Cortex of kidney (tissue), 1 donor: ENCODE measurements around the gene CSRP1.
"Not testable (repeated sequence)": the region's sequence is repeated elsewhere in the genome, so short reads cannot be mapped to it uniquely, and the experiment has no call there.

Source experiments
- DNase-seq: peaks from one replicate; lab custom pipeline; 2025; lab: John Stamatoyannopoulos, UW

CSRP1 gene

DNA sequence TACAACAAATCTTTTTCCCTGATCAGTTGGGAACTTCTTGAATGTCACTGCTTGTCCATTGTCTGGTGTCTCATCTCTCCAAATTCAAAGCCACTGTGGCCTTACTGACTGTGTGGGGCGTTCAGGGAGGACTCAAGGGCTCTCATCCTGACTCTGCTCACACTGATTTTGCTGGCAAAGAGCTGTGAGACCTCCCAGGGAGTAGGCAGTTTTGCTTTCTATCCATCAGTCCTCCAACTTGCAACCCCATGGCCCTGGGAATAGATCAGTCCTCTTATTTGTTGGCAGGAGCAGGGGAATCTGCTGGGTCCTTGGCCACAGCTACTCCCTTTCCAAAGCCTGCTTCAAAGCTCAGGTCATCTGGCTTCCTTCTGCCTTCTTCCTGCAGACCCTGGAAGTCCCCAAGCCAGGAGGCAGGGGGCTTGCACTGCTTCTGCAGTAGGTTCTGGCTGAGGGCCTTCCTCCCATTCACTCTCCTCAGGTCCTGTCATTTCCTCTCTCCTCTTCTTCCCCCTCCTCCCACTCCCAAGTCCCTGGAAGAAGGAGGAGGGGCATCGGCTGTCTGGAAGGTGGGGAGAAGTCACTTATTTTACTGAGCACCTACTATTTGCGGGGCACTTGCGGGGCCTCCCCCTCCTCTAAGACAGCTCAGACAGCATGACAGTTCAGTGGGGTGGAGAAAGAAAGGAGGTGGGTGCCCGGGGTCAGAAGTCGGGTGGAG is 31.1 kb upstream of the CSRP1 start:
- no peak for DNase-seq

DNA sequence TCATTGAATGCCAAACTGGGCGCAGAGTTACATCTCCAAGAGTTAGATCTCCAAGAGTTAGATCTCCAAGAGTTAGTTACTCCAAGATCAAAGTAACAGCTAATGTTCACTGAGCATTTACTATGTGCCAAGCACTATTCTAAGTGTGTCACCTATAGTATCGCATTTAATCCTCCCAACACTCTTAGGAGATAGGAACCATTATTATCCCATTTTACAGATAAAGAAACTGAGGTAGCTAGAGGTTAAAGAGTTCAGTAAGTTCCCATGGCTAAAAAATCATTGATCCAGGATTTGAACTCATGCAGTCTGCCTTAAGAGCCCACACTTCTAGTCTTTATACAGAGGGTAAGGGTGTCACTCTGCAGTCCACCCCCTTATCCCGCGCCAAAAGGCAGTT is 30.5 kb upstream of the CSRP1 start:
- no peak for DNase-seq

DNA sequence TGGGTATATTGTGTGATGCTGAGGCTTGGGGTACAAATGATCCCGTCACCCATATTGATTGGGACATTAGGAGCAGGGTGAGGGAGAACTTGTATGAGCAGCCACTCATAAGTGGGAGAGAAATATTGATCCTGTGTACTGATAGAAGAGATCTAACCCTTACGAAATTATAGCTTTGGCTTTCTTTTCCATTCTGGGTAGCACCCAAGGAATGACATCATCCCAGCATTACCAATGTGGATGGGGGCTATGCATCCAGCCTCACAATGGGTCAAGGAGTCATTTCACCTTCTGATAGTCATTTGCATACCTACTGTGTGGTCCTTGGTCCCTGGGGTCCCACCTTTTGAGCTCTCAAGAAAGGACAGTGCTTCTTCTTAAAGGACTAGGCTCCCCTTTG is 30.1 kb upstream of the CSRP1 start:
- no peak for DNase-seq

- no peak for DNase-seq
Observed at GRCh38 chr1:201536558-201536957, 29.6 kb upstream of the CSRP1 start.

DNA sequence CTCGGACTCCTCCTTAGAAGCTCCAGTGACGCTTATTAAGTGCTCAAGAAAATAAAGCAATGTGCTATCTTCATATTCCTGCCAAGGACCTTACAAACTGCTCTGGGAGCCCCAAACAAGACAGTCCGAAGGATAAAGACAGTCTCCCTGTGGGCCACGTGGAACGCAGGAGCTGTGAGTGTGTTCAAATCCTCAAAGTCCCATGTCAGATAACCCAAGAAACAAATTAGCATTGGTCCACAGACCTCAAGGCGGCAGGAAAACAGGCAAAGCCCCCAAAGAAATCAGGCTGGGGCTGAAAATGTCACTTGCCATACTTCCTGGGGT is 29.0 kb upstream of the CSRP1 start:
- DNase-seq, result no peak

DNA sequence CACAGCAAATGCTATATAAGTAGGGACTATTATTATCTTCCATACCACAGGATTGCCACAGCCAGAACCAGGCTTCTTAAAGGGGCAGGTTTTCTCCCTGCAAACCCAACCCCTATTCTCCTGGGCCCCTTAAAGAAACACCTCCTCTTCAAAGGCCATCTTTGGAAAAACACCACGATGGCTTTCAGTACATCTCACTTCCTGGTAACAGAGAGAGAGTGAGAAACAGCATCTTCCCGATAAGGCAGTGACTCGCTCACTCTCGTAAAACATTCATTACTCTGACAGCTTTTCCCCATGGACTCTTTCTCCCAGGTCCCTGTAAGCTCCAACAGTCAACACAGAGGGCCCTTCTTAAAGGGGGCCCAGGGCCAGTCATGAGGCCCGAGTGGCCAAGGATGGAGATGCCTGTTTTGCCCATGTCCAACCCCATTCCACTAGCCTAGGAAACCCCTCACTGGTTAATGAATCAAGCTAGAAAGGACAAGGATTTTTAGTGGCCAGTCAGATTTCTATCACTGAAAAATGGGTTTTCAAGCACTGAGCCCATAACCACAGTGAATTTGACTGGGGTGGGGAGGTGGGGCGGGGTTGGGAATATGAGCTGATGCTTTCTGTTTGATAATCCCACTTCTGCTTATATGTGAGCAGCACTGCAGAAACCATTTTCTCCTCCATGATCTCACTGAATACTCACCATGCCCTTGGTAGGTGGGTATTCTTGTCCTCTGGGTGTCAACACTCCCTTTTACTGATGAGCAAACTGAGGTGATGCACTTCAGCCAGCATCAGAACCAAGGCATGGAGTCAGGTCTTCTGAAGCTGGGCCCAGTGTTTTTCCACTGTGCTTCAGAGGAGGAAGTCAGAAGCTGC is 28.4 kb upstream of the CSRP1 start:
- no peak for DNase-seq

DNA sequence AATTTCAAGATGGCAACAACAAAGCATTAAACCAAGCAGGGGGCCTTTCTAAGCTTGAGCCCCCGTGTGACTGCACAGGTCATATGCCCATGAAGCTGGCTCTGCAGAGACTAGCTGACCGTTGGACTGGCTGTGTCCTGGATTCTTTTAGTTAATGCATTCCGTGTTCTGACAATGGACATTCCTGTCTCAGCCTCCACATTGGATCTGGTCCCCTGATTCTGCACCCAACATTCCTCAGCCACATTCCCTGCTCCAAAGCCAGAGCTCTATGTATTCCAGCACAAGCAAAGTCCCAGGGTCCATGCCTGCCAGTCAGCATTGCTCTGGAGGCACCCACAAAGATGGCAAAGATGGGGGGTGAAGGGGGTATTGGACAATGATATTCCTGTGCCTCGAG is 26.9 kb upstream of the CSRP1 start:
- DNase-seq, result no peak

DNA sequence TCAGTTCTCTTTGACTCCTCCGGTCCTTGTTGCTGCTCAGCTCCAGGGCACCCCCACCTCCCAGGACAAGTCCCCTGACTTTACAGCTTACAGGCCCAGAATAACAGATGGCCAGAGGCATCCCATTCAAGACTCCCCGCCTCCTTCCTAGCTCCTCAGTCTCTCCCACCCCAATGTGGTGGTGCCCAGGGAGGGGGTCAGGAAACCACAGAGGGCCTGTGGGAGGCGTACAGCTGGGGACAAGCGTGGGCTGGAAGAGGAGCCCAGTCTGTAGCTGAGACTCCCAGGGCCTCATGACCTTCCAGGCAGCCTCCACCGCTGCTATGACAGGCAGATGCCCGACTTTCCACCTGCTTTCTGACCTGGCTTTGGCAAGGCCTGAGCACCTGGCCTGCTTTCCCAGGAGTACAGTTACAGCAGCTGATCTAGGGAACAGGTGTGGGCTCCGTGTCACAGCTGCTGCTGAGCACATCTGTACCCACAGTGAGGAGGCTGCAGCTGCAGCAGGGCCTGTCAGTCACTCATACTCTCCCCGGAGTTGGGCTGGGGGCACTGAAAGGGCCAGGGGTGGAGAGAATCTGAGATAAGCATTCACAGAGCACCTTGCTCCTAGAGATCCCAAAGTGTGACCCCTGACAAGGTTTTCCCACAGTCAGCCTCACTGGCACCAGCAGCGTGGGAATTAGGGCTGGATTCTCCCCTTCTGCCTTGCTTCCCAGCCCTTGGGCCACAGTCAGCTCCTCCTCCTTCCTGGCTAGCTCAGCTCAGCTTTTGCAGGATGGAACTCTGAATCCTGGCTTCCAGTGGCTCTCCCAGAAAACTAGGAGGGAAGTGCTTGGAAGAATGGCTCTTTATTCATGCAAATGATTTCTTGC is 24.9 kb upstream of the CSRP1 start:
- DNase-seq, result no peak

DNA sequence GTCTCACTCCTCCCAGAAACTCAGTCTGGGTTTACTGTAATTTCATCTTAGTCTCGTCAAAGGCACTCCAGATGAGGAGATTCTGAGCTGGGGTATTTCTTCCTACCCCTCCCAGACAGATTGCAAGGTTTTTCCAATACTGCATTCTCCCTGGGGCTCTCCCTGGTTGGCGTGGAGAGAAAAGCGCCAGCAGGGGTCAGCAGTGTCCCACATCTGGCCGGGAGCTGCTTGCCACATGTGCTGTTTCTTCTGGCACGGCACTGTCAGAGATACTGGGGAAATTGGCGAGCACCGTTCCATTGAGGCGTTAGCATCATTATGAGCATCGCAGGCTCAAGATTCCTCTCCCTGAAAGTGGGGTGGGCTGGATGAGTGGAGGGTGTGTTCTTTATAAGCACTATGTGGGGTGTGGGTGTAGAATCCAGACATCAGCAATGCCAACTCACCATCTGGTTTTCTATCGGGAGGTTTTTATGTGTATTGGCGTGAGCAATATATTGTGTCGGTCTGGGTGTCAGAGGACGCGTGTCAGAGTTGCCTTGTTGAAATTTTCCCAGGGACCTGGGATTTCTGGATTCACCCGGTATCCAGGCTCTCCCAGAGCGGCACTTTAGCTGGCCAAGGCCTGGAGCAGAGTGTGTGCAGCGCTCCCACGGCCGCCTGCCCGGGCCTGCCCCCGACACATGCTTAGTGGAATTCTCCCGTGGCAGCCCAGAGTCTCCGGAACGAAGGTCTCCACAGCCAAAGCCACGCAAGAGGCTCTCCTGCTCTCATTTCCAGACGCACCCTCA is 24.0 kb upstream of the CSRP1 start:
- no peak for DNase-seq

DNA sequence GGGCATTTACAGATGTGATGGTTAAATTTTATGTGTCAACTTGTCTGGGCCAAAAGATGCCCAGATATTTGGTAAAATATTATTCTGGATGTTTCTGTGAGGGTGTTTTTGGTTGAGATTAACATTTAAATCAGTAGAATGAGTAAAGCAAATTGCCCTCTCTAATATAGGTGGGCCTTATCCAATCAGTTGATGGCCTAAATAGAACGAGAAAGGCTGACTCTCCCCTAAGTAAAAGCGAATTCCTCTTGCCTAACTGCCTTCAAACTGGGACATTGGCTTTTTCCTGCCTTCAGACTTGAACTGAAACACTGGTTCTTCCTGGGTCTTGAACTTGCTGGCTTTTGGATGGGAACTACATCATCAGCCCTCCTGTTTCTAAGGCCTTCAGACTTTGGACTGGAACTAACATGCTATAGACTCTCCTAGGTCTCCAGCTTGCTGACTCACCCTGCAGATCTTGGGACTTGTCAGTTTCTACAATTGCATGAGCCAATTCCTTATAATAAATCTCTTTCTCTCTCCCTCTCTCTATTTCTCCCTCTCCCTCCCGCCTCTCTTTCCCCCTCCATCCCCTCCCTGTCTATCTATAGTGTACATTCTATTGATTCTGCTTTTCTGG is 21.8 kb upstream of the CSRP1 start:
- no peak for DNase-seq

DNA sequence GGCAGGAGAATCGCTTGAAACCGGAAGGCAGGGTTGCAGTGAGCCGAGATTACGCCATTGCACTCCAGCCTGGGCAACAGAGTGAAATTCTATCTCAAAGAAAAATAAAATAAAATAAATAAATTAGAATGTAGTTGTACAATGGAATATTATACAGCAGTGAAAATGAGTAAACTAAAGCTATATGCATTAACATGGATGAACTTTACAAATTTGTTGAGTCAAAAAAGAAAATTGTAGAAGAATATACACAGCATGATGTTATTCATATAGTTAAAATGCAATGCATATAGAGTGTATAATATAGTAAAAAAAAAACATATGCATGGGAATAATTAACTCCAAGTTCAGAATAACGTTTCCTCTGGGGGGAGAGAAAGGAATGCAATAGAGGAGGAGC is 21.0 kb upstream of the CSRP1 start:
- DNase-seq, result no peak

DNA sequence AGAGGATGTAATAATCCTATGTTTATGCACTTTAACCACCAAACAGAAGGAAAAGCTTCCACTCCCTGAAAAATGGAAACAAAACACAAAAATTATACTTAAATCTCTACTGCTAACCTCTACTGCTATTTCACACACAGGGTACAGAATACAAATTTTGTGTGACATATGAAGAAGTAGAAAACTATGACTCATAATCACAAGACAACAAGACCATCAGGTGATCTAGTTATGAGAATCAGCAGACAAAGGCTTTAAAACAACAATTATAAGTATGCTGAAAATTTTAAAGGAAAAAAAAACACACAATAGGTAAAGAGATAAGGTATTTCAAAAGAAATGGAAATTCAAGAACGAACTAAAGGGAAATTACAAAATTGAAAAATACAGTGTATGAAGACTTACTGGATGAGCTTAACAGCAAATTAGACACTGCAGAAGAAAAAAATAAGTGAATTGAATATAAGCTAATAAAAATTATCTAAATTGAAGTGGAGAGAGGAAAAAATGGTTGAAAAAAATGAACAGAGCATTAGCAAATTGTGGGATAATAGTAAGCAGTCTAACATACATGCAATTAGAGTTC is 18.4 kb upstream of the CSRP1 start:
- no peak for DNase-seq

DNA sequence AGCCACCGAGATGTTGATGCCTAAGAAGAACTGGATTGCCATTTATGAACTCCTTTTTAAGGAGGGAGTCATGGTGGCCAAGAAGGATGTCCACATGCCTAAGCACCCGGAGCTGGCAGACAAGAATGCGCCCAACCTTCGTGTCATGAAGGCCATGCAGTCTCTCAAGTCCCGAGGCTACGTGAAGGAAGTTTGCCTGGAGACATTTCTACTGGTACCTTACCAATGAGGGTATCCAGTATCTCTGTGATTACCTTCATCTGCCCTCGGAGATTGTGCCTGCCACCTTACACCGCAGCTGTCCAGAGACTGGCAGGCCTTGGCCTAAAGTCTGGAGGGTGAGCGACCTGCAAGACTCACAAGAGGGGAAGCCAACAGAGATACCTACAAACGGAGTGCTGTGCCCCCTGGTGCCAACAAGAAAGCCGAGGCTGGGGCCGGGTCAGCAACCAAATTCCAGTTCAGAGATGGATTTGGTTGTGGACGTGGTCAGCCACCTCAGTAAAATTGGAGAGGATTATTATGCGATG is 13.2 kb upstream of the CSRP1 start:
- DNase-seq, result not testable (repeated sequence)

DNA sequence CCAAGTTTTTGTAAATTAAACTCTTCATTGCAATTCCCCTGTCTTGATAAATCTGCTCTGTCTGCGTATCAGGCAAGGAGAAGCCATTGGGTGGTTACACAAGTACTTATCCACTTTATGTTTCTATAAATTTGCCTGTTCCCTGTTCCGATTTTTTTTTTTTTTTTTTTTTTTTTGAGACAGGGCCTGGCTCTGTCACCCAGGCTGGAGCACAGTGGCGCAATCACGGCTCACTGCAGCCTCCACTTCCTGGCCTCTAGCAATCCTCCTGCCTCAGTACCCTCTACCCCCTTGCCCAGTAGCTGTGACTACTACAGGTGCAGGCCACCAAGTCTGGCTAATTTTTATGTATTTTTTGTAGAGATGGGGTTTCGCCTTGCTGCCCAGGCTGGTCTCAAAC is 11.1 kb upstream of the CSRP1 start:
- DNase-seq, result no peak

DNA sequence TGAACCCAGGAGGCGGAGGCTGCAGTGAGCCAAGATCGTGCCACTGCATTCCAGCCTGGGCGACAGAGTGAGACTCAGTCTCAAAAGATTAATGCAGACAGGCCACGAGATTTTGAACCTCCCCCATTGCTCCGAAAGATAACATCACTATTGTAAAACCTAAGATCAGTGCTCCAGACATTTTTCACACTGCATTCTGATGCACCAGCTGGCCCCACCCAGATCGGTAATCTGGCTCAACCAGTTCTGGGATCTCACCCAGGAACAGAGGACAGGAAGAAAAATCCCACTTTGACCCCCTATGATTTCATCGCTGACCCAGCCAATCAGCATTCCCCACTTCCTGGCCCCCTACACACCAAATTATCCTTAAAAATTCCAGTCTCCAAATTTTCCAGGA is 10.7 kb upstream of the CSRP1 start:
- DNase-seq, result no peak

DNA sequence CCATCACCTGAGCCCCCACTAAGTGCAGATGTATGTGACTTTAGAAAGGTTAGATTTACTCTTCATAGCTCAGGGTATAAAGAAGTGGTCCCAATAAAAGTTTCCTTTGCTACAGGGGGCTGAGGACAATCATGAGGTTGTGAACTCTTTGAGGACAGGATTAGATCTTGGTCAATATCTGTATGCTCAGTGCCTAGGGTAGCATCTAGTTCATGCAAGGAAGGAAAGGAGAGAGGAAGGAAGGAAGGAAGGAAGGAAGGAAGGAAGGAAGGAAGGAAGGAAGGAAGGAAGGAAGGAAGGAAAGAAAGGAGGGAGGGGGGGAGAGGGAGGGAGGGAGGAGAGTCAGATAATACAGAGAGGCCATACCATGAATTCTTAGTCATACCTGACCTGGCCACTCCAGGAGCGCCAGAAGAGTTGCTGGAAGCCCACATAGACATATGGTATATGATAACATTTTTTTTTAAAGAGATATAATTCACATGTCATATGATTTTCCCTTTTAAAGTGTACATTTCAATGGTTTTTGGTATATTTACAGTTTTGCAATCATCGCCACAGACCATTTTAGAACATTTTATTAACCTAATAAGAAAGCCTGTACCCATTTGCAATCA is 9.7 kb upstream of the CSRP1 start:
- no peak for DNase-seq

- no peak for DNase-seq
Observed at GRCh38 chr1:201515895-201516294, 9.0 kb upstream of the CSRP1 start.

- no peak for DNase-seq
Observed at GRCh38 chr1:201515062-201515750, 8.3 kb upstream of the CSRP1 start.

- DNase-seq, result no peak
Observed at GRCh38 chr1:201514466-201514865, 7.5 kb upstream of the CSRP1 start.
